HepG2 (cell line): ENCODE data around the gene CALD1. TPM values are rescaled to one million over a fixed set of nuclear protein-coding genes. Genes with fewer than 3 reads are reported as not detected.

ENCODE experiments used
- ATAC-seq: fragments of 200-7000 bp; cut with Tn5 transposase; 3 replicates; pipeline ENCODE4 v1.9.1; 2020; ENCODE audit warnings: mild to moderate bottlenecking, moderate library complexity
- BruUV-seq: library from RNA; stranded (reverse); fragments of 400-500 nt; replicated peaks from 2 replicates; lab custom pipeline; 2021; lab: Mats Ljungman, UMichigan
- CTCF ChIA-PET: fragments of 300-600 bp; formaldehyde crosslinking; extraction: SDS; loops from one replicate; lab custom pipeline; 2021; ENCODE audit warnings: low total read pairs, inconsistent platforms, low intra/inter-chr PET ratio; lab: Yijun Ruan, JAX
- POLR2A ChIA-PET: fragments of 350-600 bp; sonication (Branson Sonifier 250); formaldehyde crosslinking; loops from one replicate; lab custom pipeline; 2020; ENCODE audit warnings: antibody characterized with exemption, inconsistent platforms; lab: Yijun Ruan, JAX
- DNase-seq: peaks from one replicate; pipeline ENCODE4 v3.0.0-alpha.2; 2015; ENCODE audit warnings: low spot score
- FAIRE-seq: peaks from 3 replicates; lab custom pipeline; 2011; peaks lifted over from hg19 to GRCh38; lab: Jason Lieb, UNC
- H2AFZ ChIP-seq: one replicate; pipeline ENCODE4 v1.6.1; 2011; ENCODE audit warnings: low read length, inconsistent platforms
- H3K27ac ChIP-seq: fragments of 300-600 bp; 3 replicates; pipeline ENCODE4 v1.8.0; 2011; ENCODE audit warnings: mixed run types, mild to moderate bottlenecking, mixed read lengths, low read length, inconsistent platforms; ENCODE audit not compliant: insufficient read depth; ENCODE audit errors: extremely low read length
- H3K27me3 ChIP-seq, 2 experiments: fragments of 200-600 bp in 1 of 2; 2 replicates in 1 of 2; 3 replicates in 1 of 2; pipeline versions ENCODE4 v1.6.0 to v1.8.0; 2011; ENCODE audit warnings: low read length in 2 of 2, mild to moderate bottlenecking in 2 of 2, moderate library complexity in 2 of 2, inconsistent platforms in 1 of 2; ENCODE audit not compliant: insufficient read depth in 2 of 2, control insufficient read depth in 1 of 2
- H3K36me3 ChIP-seq, 2 experiments: fragments of 200-600 bp in 1 of 2; replicated peaks in 1 of 2; 2 replicates in 1 of 2; 3 replicates in 1 of 2; pipeline versions ENCODE4 v1.5.1 to v1.8.0; 2011; ENCODE audit warnings: low read length in 2 of 2, inconsistent platforms in 1 of 2; ENCODE audit not compliant: insufficient read depth in 2 of 2, control insufficient read depth in 1 of 2
- H3K4me1 ChIP-seq: 2 replicates; pipeline ENCODE4 v1.5.1; 2012; ENCODE audit warnings: low read length, inconsistent platforms; ENCODE audit not compliant: insufficient read depth
- H3K4me2 ChIP-seq: 2 replicates; pipeline ENCODE4 v1.6.0; 2011; ENCODE audit warnings: low read depth, low read length, inconsistent platforms
- H3K4me3 ChIP-seq, 3 experiments: fragments of 200-600 bp in 1 of 3; sonication (generic), shearing (Covaris generic) in 1 of 3; replicated peaks in 1 of 3; 2 replicates each; pipeline ENCODE4 v1.5.1; 2011 to 2016; ENCODE audit warnings: low read length in 3 of 3, inconsistent platforms in 2 of 3, low read depth in 2 of 3, mild to moderate bottlenecking in 2 of 3, control low read depth in 1 of 3, mixed read lengths in 1 of 3; ENCODE audit not compliant: insufficient read depth in 1 of 3
- H3K79me2 ChIP-seq: one replicate; pipeline ENCODE4 v1.6.1; 2011; ENCODE audit warnings: low read length, inconsistent platforms; ENCODE audit not compliant: insufficient read depth
- H3K9ac ChIP-seq: 2 replicates; pipeline ENCODE4 v1.6.0; 2011; ENCODE audit warnings: mild to moderate bottlenecking, low read depth, low read length, inconsistent platforms; ENCODE audit not compliant: insufficient read depth
- H3K9me3 ChIP-seq: 2 replicates; pipeline ENCODE4 v1.5.1; 2012; ENCODE audit warnings: mild to moderate bottlenecking, low read length
- H4K20me1 ChIP-seq: 2 replicates; pipeline ENCODE4 v1.6.0; 2011; ENCODE audit warnings: inconsistent platforms, mild to moderate bottlenecking, low read length, moderate library complexity; ENCODE audit not compliant: insufficient read depth
- CBX1 ChIP-seq: IDR thresholded peaks from one replicate; pipeline ENCODE4 v1.6.1; 2016; ENCODE audit warnings: antibody characterized with exemption, low read depth
- EP300 ChIP-seq, 3 experiments: sonication (generic) in 1 of 3; formaldehyde crosslinking in 1 of 3; IDR thresholded peaks; 2 replicates each; pipeline versions ENCODE4 v1.5.1 to v1.6.1; 2011 to 2020; ENCODE audit warnings: low read depth in 2 of 3, low read length in 2 of 3, borderline replicate concordance in 1 of 3, improper control_type of control experiment in 1 of 3, mild to moderate bottlenecking in 1 of 3, missing genetic modification reagents in 1 of 3, moderate library complexity in 1 of 3
- GABPA ChIP-seq, 2 experiments: IDR thresholded peaks; 2 replicates each; pipeline ENCODE4 v1.6.1; 2011 to 2016; ENCODE audit warnings: low read depth in 2 of 2, low read length in 1 of 2, missing biosample characterization in 1 of 2, missing genetic modification characterization in 1 of 2
- KDM5B ChIP-seq: sonication (generic); formaldehyde crosslinking; IDR thresholded peaks from 2 replicates; pipeline ENCODE4 v1.4.0; 2020; ENCODE audit warnings: missing genetic modification reagents, mild to moderate bottlenecking, borderline replicate concordance
- KLF13 ChIP-seq: sonication (generic); formaldehyde crosslinking; IDR thresholded peaks from 2 replicates; pipeline ENCODE4 v1.4.0; 2020; ENCODE audit warnings: mild to moderate bottlenecking, missing genetic modification reagents
- SRF ChIP-seq: IDR thresholded peaks from 2 replicates; pipeline ENCODE4 v1.6.1; 2011; ENCODE audit warnings: mild to moderate bottlenecking, low read depth, low read length, moderate library complexity
- XRCC5 ChIP-seq: fragments of 200-400 bp; formaldehyde crosslinking; optimal IDR thresholded peaks from 2 replicates; pipeline ENCODE3; 2017; ENCODE audit warnings: mild to moderate bottlenecking, low read length
- ZNF235 ChIP-seq: sonication (generic); formaldehyde crosslinking; IDR thresholded peaks from 2 replicates; pipeline ENCODE4 v1.8.1; 2023; ENCODE audit warnings: mild to moderate bottlenecking, missing genetic modification reagents, borderline replicate concordance
- ZNF562 ChIP-seq: sonication (generic); formaldehyde crosslinking; IDR thresholded peaks from 2 replicates; pipeline ENCODE4 v1.8.0; 2022; ENCODE audit warnings: missing genetic modification reagents, borderline replicate concordance
- ZNF567 ChIP-seq: sonication (generic); formaldehyde crosslinking; IDR thresholded peaks from 2 replicates; pipeline ENCODE4 v1.8.1; 2023; ENCODE audit warnings: mild to moderate bottlenecking, missing genetic modification reagents, borderline replicate concordance
- ZNF589 ChIP-seq: sonication (generic); formaldehyde crosslinking; conservative IDR thresholded peaks from 2 replicates; pipeline ENCODE4 v1.8.0; 2022; ENCODE audit warnings: mild to moderate bottlenecking, moderate library complexity, missing genetic modification reagents
- ZSCAN12 ChIP-seq: sonication (generic); formaldehyde crosslinking; IDR thresholded peaks from 2 replicates; pipeline ENCODE4 v1.9.0; 2021; ENCODE audit warnings: mild to moderate bottlenecking, missing genetic modification reagents
- WGBS: methylation state at CpG from one replicate; pipeline ENCODE4 v1.1.6; 2017; ENCODE audit warnings: low lambda C conversion rate; 5-methylcytosine and 5-hydroxymethylcytosine counted together
- in situ Hi-C: cut with HindIII; loops from 2 replicates; pipeline ENCODE4 v1.10.0; 2017; ENCODE audit warnings: low pct_unique_long_range_greater_than_20kb; ENCODE audit not compliant: extremely low pct_ligation_motif_present
- intact Hi-C: fragments of 100-400 bp; cut with micrococcal nuclease; formaldehyde crosslinking; loops from one replicate; pipeline ENCODE4 v1.10.0; 2022; ENCODE audit not compliant: unreplicated experiment
- polyA plus RNA-seq, 8 experiments: library from polyadenylated mRNA; depleted of rRNA in 3 of 8; stranded (reverse) in 7 of 8; unstranded in 1 of 8; fragments of >200 nt; fragmentation: Illumina TruSeq in 4 of 8; extraction: Trizol in 4 of 8; gene quantifications; 2 replicates each; pipeline versions ENCODE4 v1.2.1 to v1.2.3, GENCODE V29; 2011 to 2016; ENCODE audit warnings: low read depth in 4 of 8, missing spikeins in 1 of 8, mixed read lengths in 1 of 8; ENCODE audit not compliant: insufficient read depth in 1 of 8
- total RNA-seq, 5 experiments: library from RNA; depleted of rRNA; stranded (reverse); fragments of >200 nt; fragmentation: Illumina TruSeq; extraction: Trizol; gene quantifications; 2 replicates each; pipeline ENCODE4 v1.2.3, GENCODE V29; 2016; ENCODE audit warnings: low read depth in 1 of 5
- TF ChIP-seq, protein P1 (sequence below): sonication (generic); formaldehyde crosslinking; IDR thresholded peaks from 2 replicates; pipeline ENCODE4 v1.5.1; 2020; ENCODE audit warnings: missing genetic modification reagents, mild to moderate bottlenecking, borderline replicate concordance

The CALD1 gene
- total and polyA plus RNA-seq, 2 of the 13 experiments (the other 11 are each of a cell fraction or from before 2014, with no cell fraction given) = 53.0 to 112 TPM

- Histone ChIP-seq H3K79me2 (no peaks in the 10 kb centered on the region), H3K27me3 (no peaks in the 10 kb centered on the region), H3K9me3 (no peaks in the 10 kb centered on the region), H3K27ac (no peak overlapping the region), H3K4me1 (peaks cover 2% of the 10 kb centered on the region; the same call in 1 of the 2 replicates), H2AFZ (no peak overlapping the region), H3K36me3 (no peaks in the 10 kb centered on the region), H4K20me1 (no peaks in the 10 kb centered on the region)
- intact Hi-C loops = no loop called here
- CTCF ChIA-PET = no interaction called here
- BruUV-seq = no TSS peak
- in situ Hi-C loops = no loop called here
- ATAC-seq (no peak), FAIRE-seq (no peak)
- POLR2A ChIA-PET = no interaction called here
- TF ChIP-seq ZNF567 (CRISPR knock-in tag) = no peak
- no peak for TF ChIP-seq SRF
- TF ChIP-seq CBX1 = no peak
- no peak for TF ChIP-seq KDM5B (CRISPR knock-in tag)
- TF ChIP-seq XRCC5 = no peak
- no peak for TF ChIP-seq EP300 (IDR thresholded peaks at IDR 0.05; ENCODE audit: low read depth in 2 of 2, low read length in 2 of 2)
- TF ChIP-seq EP300 (CRISPR knock-in tag; IDR thresholded peaks at IDR 0.05; ENCODE audit: borderline replicate concordance) = no peak
- TF ChIP-seq ZNF562 (CRISPR knock-in tag) = no peak
- no peak for TF ChIP-seq GABPA (IDR thresholded peaks at IDR 0.05; ENCODE audit: low read depth, low read length)
- no peak for TF ChIP-seq GABPA (CRISPR knock-in tag; IDR thresholded peaks at IDR 0.05; ENCODE audit: low read depth)
- no peak for TF ChIP-seq KLF13
- no peak for TF ChIP-seq ZNF589
- TF ChIP-seq, protein P1, sequence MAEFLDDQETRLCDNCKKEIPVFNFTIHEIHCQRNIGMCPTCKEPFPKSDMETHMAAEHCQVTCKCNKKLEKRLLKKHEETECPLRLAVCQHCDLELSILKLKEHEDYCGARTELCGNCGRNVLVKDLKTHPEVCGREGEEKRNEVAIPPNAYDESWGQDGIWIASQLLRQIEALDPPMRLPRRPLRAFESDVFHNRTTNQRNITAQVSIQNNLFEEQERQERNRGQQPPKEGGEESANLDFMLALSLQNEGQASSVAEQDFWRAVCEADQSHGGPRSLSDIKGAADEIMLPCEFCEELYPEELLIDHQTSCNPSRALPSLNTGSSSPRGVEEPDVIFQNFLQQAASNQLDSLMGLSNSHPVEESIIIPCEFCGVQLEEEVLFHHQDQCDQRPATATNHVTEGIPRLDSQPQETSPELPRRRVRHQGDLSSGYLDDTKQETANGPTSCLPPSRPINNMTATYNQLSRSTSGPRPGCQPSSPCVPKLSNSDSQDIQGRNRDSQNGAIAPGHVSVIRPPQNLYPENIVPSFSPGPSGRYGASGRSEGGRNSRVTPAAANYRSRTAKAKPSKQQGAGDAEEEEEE (CRISPR knock-in tag) = no peak
- no peak for TF ChIP-seq ZSCAN12 (CRISPR knock-in tag)
- TF ChIP-seq ZNF235 (CRISPR knock-in tag) = no peak
- TF ChIP-seq, all 625 proteins: peak for 0
- no peak overlapping the region for H3K4me3 ChIP-seq
- no peak for DNase-seq
- H3K9ac ChIP-seq = no peak overlapping the region
- no peak overlapping the region for H3K4me2 ChIP-seq
- 58% methylated on average over 3 of the region's 3 CpGs for WGBS
Measured at GRCh38 chr7:134774119-134774518, 5.3 kb upstream of the CALD1 start.
